ENCODE data around the gene FHAD1.

DNA sequence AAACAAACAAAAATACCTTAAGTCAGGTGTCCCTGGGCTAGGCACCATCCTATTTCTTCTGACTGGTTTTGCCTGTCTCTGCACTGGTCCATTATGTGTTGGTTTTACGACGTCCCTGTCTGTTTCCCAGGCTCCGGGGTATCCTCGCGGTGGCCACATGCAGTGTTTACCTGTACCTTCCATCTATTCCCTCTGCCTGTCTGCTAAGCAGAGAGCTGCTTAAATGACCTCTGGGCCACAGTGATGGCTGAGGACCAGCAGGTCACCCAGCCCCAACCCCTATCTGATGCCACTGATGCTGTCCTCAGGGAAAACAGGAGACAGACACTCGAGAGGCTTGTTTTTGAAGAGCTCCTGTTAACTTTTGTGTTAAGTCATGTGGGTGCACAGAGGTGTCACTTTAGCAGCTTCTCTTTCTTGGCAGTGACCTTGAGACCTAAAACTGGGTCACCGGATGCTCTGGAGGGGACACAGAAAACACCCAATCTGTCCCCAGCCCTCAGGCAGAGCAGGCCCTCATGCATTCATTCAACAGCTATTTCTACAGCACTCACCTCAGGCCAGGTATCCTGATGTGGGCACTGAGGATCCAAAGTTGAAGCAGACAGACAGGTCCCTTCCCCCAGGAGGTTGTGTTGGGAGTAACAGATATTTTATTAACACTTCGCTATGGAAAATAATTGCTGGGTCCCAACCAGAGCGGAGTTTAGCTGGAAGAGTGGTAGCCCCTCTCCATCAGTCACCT is 158.3 kb downstream of the FHAD1 start:
- TF ChIP-seq MEF2A (IDR thresholded peaks at IDR 0.05; ENCODE audit: insufficient read depth, low read depth, low read length) (no peak), RAD21 (IDR thresholded peaks at IDR 0.05; ENCODE audit: insufficient read depth, low read depth, low read length) (no peak)
- TF ChIP-seq, protein P1, sequence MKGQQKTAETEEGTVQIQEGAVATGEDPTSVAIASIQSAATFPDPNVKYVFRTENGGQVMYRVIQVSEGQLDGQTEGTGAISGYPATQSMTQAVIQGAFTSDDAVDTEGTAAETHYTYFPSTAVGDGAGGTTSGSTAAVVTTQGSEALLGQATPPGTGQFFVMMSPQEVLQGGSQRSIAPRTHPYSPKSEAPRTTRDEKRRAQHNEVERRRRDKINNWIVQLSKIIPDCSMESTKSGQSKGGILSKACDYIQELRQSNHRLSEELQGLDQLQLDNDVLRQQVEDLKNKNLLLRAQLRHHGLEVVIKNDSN (IDR thresholded peaks at IDR 0.05; ENCODE audit: borderline replicate concordance, extremely low read length, insufficient read depth, low read depth, low read length): no peak
- TF ChIP-seq, protein P2, sequence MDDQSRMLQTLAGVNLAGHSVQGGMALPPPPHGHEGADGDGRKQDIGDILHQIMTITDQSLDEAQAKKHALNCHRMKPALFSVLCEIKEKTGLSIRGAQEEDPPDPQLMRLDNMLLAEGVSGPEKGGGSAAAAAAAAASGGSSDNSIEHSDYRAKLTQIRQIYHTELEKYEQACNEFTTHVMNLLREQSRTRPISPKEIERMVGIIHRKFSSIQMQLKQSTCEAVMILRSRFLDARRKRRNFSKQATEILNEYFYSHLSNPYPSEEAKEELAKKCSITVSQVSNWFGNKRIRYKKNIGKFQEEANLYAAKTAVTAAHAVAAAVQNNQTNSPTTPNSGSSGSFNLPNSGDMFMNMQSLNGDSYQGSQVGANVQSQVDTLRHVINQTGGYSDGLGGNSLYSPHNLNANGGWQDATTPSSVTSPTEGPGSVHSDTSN (IDR thresholded peaks at IDR 0.05; ENCODE audit: insufficient replicate concordance, low read depth, low read length): no peak
